Astrocyte of the cerebellum (primary cell): ENCODE data around the gene LDLR.
"Not testable (repeated sequence)": the region's sequence is repeated elsewhere in the genome, so short reads cannot be mapped to it uniquely, and the experiment has no call there.

Experiments used
- DNase-seq: peaks from one replicate; pipeline ENCODE4 v3.0.0-alpha.2; 2011; ENCODE audit warnings: low read depth
- H3K4me3 ChIP-seq: 2 replicates; pipeline ENCODE4 v1.5.1; 2011; ENCODE audit warnings: mild to moderate bottlenecking, low read depth, low read length, moderate library complexity
- in situ Hi-C: cut with HindIII; loops from 2 replicates; pipeline ENCODE4 v1.10.0; 2017; ENCODE audit warnings: low sequenced_read_pairs
- TF ChIP-seq, protein P1 (sequence below): IDR thresholded peaks from 2 replicates; pipeline ENCODE4 v1.5.1; 2012; ENCODE audit warnings: low read length, low read depth, moderate library complexity, mild to moderate bottlenecking; ENCODE audit errors: missing control alignments

The LDLR gene

DNA sequence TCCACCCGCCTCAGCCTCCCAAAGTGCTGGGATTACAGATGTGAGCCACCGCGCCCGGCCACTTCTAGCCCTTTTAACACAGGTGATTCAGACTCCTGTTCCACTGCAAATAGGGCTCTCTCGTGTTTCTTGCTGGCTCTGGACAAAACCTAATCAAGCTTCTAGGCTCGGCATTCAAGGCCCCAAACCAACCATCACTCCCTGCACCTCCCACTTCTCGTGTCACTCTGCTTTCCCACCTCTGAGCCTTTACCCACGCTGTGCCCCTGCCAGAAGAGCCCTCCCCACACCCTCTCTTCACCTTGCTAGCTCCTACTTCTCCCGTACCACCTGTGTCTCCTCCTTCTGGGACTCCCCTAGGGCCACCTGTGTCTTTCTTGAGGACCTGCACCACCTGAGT is 88.3 kb downstream of the LDLR start:
- in situ Hi-C loops = no loop called here
- H3K4me3 ChIP-seq = no peak overlapping the region
- DNase-seq = no peak
- TF ChIP-seq, protein P1, sequence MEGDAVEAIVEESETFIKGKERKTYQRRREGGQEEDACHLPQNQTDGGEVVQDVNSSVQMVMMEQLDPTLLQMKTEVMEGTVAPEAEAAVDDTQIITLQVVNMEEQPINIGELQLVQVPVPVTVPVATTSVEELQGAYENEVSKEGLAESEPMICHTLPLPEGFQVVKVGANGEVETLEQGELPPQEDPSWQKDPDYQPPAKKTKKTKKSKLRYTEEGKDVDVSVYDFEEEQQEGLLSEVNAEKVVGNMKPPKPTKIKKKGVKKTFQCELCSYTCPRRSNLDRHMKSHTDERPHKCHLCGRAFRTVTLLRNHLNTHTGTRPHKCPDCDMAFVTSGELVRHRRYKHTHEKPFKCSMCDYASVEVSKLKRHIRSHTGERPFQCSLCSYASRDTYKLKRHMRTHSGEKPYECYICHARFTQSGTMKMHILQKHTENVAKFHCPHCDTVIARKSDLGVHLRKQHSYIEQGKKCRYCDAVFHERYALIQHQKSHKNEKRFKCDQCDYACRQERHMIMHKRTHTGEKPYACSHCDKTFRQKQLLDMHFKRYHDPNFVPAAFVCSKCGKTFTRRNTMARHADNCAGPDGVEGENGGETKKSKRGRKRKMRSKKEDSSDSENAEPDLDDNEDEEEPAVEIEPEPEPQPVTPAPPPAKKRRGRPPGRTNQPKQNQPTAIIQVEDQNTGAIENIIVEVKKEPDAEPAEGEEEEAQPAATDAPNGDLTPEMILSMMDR = no peak

DNA sequence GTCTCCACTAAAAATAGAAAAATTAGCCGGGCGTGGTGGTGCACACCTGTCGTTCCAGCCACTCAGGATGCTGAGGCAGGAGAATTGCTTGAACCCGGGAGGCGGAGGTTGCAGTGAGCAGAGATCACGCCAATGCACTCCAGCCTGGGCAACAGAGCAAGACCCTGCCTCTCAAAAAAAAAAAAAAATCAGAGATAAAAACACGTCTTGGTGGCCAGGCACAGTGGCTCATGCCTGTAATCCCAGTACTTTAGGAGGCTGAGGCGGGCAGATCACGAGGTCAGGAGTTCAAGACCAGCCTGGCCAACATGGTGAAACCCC is 89.8 kb downstream of the LDLR start:
- in situ Hi-C loops, H3K4me3 ChIP-seq, DNase-seq: not testable (repeated sequence)

DNA sequence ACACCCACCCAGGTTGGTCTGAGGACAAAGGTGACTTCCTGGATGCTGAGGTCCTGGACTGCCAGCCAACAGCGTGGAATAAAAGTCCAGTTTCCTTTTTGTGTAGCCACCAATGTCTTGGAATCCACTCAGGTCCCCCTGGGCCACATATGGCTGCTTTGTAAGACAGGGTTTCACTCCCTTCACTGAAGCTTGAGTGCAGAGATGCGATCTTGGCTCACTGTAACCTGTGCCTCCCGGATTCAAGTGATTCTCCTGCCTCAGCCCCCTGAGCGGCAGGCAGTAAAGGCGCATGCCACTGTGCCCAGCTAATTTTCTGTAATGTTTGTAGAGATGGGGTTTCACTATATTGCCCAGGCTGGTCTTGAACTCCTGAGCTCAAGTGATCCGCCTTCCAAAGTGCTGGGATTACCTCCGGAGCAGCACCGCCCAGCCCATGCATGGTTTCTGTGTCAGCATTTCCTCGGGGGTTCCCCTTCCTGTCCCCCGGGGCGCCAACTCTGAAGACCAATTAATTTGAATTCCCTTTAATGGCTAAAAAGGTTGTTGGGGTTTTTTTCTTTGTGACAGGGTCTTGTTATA is 90.5 kb downstream of the LDLR start:
- TF ChIP-seq, protein P1 = no peak
- H3K4me3 ChIP-seq = no peak overlapping the region
- no peak for DNase-seq
- in situ Hi-C loops = no loop called here

DNA sequence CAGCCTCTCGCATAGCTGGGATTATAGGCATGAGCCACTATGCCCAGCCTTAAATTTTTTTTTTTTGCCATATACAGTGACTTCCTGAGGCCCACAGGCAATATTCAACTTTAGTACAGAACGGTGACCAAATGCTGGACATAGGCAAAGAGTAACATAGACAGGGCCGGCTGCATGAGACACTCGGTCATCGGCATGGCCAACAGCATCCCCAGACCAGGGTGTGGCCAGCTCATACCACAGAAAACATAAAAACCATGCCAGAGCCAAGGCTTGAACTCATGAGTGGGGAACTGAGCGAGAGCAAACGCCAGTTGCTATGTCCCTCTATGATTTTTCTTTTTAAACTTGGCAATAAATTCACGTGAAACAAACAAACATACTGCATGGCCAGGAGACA is 91.1 kb downstream of the LDLR start:
- in situ Hi-C loops = no loop called here
- H3K4me3 ChIP-seq = no peak overlapping the region
- TF ChIP-seq, protein P1 = no peak

DNA sequence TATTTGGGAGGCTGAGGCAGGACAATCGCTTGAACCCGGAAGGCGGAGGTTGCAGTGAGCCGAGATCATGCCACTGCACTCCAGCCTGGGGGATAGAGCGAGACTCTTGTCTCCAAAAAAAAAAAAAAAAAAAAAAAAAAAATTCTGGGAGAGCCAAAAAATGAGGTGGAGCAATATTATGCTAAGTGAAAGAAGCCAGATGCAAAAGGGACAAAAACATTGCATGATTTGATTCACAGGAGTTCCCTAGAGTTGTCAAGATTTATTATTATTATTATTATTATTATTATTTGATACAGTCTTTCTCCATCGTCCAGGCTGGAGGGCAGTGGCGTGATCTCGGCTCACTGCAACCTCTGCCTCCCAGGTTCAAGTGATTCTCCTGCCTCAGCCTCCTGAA is 91.7 kb downstream of the LDLR start:
- DNase-seq, in situ Hi-C loops: not testable (repeated sequence)

More for the DNA sequence above, 91.1 kb downstream of the LDLR start:
- DNase-seq = no peak

DNA sequence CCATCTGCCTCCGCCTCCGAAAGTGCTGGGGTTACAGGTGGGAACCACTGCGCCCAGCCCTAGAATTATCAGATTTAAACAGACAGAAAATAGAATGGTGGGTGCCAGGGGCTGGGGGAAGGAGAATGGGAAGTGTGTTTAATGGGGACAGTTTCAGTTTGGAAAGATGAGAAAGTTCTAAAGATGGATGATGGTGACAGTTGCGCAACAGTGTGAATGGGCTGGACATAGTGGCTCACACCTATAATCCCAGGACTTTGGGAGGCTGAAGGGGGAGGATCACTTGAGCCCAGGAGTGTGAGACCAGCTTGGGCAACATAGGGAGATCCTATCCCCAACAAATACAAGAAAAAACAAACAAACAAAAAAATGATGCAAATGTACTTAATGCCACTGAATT is 92.2 kb downstream of the LDLR start:
- no peak overlapping the region for H3K4me3 ChIP-seq
- TF ChIP-seq, protein P1 = no peak
- DNase-seq = no peak
- in situ Hi-C loops = no loop called here

More for the DNA sequence above, 91.7 kb downstream of the LDLR start:
- H3K4me3 ChIP-seq = not testable (repeated sequence)
